ENCODE data around the gene DLG5.

Gene DLG5

GRCh38 chr10:77827366-77827765 is 99.2 kb downstream of the DLG5 start:
- H3K79me2 ChIP-seq (ENCODE audit: insufficient read depth, low read length) = no peaks in the 10 kb centered on the region
- no peak overlapping the region for H3K4me3 ChIP-seq (ENCODE audit: low read length, poor library complexity, severe bottlenecking)
- H3K9me2 ChIP-seq (replicated peaks; ENCODE audit: low read depth, low read length) = no peaks in the 10 kb centered on the region
- no peak overlapping the region for H2AFZ ChIP-seq (ENCODE audit: low read length)
- H3K4me2 ChIP-seq (ENCODE audit: low read depth, low read length, poor library complexity, severe bottlenecking) = no peak overlapping the region
- no peaks in the 10 kb centered on the region for H3K4me1 ChIP-seq (ENCODE audit: insufficient read depth, low read length, poor library complexity, severe bottlenecking)
- TF ChIP-seq EZH2phosphoT487 (IDR thresholded peaks at IDR 0.05; ENCODE audit: borderline replicate concordance) (no peak), CTCF (conservative IDR thresholded peaks at IDR 0.05; ENCODE audit: low read length) (no peak)
- no peaks in the 10 kb centered on the region for H3F3A ChIP-seq (ENCODE audit: low read depth)
- no peaks in the 10 kb centered on the region for H4K20me1 ChIP-seq (ENCODE audit: insufficient read depth, low read length, poor library complexity, severe bottlenecking)
- H3K9me3 ChIP-seq (ENCODE audit: insufficient read depth, low read depth, low read length) = no peaks in the 10 kb centered on the region
- H3K9ac ChIP-seq (ENCODE audit: low read depth, low read length, poor library complexity, severe bottlenecking) = no peak overlapping the region
- no peaks in the 10 kb centered on the region for H3K27me3 ChIP-seq (ENCODE audit: insufficient read depth, low read length, poor library complexity, severe bottlenecking)
- H3K36me3 ChIP-seq (ENCODE audit: insufficient read depth, low read length) = peaks cover 36% of the 10 kb centered on the region; the same call in 1 of the 2 replicates

- TF ChIP-seq EZH2phosphoT487 (IDR thresholded peaks at IDR 0.05; ENCODE audit: borderline replicate concordance) (no peak), CTCF (conservative IDR thresholded peaks at IDR 0.05; ENCODE audit: low read length) (no peak)
These were observed 100.6 kb downstream of the DLG5 start for GRCh38 chr10:77825965-77826364.

GRCh38 chr10:77824908-77825307 is 101.6 kb downstream of the DLG5 start:
- no peak for TF ChIP-seq CTCF (conservative IDR thresholded peaks at IDR 0.05; ENCODE audit: low read length)
- Histone ChIP-seq H3K9ac (ENCODE audit: low read depth, low read length, poor library complexity, severe bottlenecking) (no peak overlapping the region), H3K4me2 (ENCODE audit: low read depth, low read length, poor library complexity, severe bottlenecking) (no peak overlapping the region), H3F3A (ENCODE audit: low read depth) (no peaks in the 10 kb centered on the region), H2AFZ (ENCODE audit: low read length) (no peak overlapping the region), H3K9me2 (replicated peaks; ENCODE audit: low read depth, low read length) (no peaks in the 10 kb centered on the region), H3K27me3 (ENCODE audit: insufficient read depth, low read length, poor library complexity, severe bottlenecking) (no peaks in the 10 kb centered on the region), H3K4me1 (ENCODE audit: insufficient read depth, low read length, poor library complexity, severe bottlenecking) (no peaks in the 10 kb centered on the region), H3K9me3 (ENCODE audit: insufficient read depth, low read depth, low read length) (no peaks in the 10 kb centered on the region), H3K4me3 (ENCODE audit: low read length, poor library complexity, severe bottlenecking) (no peak overlapping the region), H3K79me2 (ENCODE audit: insufficient read depth, low read length) (no peaks in the 10 kb centered on the region), H3K36me3 (ENCODE audit: insufficient read depth, low read length) (peaks cover 40% of the 10 kb centered on the region; the same call in 1 of the 2 replicates), H4K20me1 (ENCODE audit: insufficient read depth, low read length, poor library complexity, severe bottlenecking) (no peaks in the 10 kb centered on the region)

More at GRCh38 chr10:77825965-77826364, 100.6 kb downstream of the DLG5 start:
- Histone ChIP-seq H3K4me1 (ENCODE audit: insufficient read depth, low read length, poor library complexity, severe bottlenecking) (no peaks in the 10 kb centered on the region), H3K4me2 (ENCODE audit: low read depth, low read length, poor library complexity, severe bottlenecking) (no peak overlapping the region), H3K36me3 (ENCODE audit: insufficient read depth, low read length) (peaks cover 44% of the 10 kb centered on the region; the same call in 1 of the 2 replicates), H3K4me3 (ENCODE audit: low read length, poor library complexity, severe bottlenecking) (no peak overlapping the region), H4K20me1 (ENCODE audit: insufficient read depth, low read length, poor library complexity, severe bottlenecking) (no peaks in the 10 kb centered on the region), H3K9me2 (replicated peaks; ENCODE audit: low read depth, low read length) (no peaks in the 10 kb centered on the region), H2AFZ (ENCODE audit: low read length) (no peak overlapping the region), H3K79me2 (ENCODE audit: insufficient read depth, low read length) (no peaks in the 10 kb centered on the region), H3K9me3 (ENCODE audit: insufficient read depth, low read depth, low read length) (no peaks in the 10 kb centered on the region), H3F3A (ENCODE audit: low read depth) (no peaks in the 10 kb centered on the region), H3K9ac (ENCODE audit: low read depth, low read length, poor library complexity, severe bottlenecking) (no peak overlapping the region), H3K27me3 (ENCODE audit: insufficient read depth, low read length, poor library complexity, severe bottlenecking) (no peaks in the 10 kb centered on the region)

Measured in Loucy (cell line).